ENCODE measurements around the gene DDIT3. TPM values are rescaled to one million over a fixed set of nuclear protein-coding genes. Genes with fewer than 3 reads are reported as not detected.
"Not testable (repeated sequence)": the region's sequence is repeated elsewhere in the genome, so short reads cannot be mapped to it uniquely, and the experiment has no call there.

DDIT3 gene, protein sequence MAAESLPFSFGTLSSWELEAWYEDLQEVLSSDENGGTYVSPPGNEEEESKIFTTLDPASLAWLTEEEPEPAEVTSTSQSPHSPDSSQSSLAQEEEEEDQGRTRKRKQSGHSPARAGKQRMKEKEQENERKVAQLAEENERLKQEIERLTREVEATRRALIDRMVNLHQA
- total RNA-seq = 24.6 TPM

DNA sequence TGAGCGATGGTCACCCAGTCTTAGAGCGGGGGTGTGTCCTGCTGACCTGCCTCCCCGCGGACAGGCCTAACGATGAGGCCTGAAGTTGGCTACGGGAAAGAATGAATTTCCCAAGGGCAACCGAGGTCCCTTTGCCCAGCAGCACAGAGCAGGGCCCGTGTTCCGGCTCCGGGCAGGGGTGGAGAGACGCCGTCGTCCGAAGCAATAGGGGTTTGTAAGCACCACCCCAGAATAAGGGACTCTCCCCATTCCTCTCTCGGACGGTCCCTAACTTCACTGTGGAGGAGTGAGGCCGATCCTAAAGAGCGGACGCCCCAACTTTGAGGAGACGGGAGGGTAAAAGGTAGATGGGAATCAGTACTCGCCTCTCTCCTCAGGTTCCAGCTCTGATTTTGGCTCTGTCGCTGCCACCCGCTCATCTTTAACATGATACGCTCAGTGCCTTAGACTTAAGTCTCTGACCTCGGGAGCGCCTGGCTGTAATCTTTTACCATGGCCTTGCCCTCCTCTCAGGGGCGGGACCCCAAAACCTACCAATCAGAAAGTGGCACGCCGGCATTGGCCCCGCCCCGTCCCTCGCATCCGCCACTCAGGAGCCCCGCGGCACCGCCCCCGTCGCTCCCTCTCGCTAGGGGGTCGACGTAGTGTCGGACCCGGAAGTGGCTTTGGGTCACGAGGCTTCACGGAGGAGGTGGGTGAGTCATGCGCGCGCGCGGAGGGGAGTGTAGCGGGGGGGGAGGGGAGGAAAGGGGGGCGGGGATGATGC is at the start of gene DDIT3:
Gene DDIT3 (minus strand): TSS at position 462 of the 766 bp plus-strand sequence. CDS start 3,108 bp downstream, outside the sequence.
- peak; percentile 100 for DNase-seq (ENCODE audit: low spot score)

DNA sequence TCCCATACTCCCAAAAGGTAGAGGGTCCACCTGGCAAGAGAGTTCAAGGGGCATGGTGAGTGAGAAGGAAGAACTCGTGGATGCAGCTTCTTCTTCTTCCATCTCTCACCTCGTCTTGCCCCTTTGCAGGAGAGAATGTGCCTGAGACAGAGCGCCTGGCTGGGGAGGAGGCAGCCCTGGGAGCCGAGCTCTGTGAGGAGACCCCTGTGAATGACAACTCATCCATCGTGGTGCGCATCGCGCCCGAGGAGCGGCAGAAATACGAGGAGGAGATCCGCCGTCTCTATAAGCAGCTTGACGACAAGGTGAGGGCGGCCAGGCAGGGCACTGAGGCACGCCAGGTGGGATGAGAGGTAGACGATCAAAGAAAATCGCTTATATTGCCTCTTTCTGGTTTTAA is 49.5 kb upstream of the DDIT3 start:
- DNase-seq (ENCODE audit: low spot score) = no peak

- DNase-seq (ENCODE audit: low spot score) = no peak
Observed at GRCh38 chr12:57568838-57569237, 48.5 kb upstream of the DDIT3 start.

DNA sequence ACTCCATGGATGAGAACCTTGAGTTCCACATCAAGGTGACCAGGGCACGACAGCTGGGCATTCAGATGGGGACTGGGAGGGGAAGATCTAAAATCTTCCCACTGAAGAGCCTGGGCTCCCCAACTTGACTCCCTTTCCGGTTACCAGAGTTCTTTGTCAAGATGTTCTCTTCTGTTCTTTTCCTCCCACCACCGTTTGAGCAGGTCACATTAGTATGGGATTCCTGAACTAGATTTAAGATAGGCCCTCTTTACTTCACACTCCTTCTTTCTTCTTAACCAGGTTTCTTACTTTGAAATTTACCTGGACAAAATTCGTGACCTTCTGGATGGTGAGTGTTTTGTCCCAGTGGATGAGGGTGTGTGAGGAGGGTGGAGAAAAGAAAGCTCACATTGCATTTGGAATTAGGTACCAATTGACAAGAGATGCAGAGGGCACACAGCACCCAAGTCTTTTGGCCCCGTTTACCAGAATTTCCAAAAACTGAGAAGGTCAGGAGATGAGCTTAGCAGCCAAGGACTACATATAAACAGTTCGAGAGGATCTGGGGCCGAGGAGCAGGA is 43.9 kb upstream of the DDIT3 start:
- no peak for DNase-seq (ENCODE audit: low spot score)

- DNase-seq (ENCODE audit: low spot score) = no peak
Observed at GRCh38 chr12:57563358-57563757, 43.0 kb upstream of the DDIT3 start.

GRCh38 chr12:57561117-57561516 is 40.8 kb upstream of the DDIT3 start:
- not testable (repeated sequence) for DNase-seq (ENCODE audit: low spot score)

GRCh38 chr12:57560516-57560915 is 40.2 kb upstream of the DDIT3 start:
- no peak for DNase-seq (ENCODE audit: low spot score)

- no peak for DNase-seq (ENCODE audit: low spot score)
Observed at GRCh38 chr12:57558864-57559263, 38.5 kb upstream of the DDIT3 start.

GRCh38 chr12:57554897-57555296 is 34.6 kb upstream of the DDIT3 start:
- no peak for DNase-seq (ENCODE audit: low spot score)

GRCh38 chr12:57554453-57554852 is 34.1 kb upstream of the DDIT3 start:
- DNase-seq (ENCODE audit: low spot score) = no peak

DNA sequence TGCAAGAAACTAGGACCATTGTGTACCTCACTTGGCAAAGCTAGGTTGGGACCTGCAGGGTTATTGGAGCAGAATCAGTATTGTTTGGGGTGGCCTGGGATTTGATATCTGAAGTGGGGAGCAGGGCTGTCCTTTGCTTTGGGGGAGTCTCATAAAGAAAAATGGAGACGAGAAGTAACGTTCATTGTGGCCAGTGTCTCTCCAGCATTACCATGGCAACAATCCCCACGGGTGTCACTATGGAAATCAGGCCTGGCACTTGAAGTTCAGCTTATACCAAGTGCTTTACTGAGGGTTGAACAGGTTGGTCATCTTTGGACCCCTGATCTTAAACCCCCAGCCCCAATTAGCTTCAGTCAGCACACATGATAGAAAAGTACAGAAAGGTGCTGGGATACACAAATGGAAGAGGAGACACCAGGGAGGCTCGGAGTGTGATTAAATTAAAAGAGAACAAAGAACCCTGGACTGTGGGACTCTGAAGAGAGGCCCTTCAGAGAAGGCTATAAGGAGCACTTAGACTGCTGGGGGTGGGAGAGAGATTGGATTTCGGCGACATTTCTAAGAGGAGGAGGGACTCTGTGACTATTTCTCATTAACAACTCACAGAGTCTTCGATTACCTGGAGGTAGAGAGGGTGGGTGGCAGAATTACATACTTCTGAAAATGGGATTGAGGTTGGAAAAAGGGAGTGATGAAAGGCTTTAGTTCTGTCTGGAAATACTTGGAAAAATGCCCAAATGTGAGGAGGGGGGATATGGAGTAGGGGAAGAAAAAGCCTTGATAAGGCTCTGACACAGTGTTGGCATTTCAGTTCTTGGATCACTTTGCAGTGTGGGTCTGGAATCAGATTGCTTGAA is 33.3 kb upstream of the DDIT3 start:
- no peak for DNase-seq (ENCODE audit: low spot score)

GRCh38 chr12:57552835-57553313 is 32.6 kb upstream of the DDIT3 start:
- DNase-seq (ENCODE audit: low spot score) = no peak

DNA sequence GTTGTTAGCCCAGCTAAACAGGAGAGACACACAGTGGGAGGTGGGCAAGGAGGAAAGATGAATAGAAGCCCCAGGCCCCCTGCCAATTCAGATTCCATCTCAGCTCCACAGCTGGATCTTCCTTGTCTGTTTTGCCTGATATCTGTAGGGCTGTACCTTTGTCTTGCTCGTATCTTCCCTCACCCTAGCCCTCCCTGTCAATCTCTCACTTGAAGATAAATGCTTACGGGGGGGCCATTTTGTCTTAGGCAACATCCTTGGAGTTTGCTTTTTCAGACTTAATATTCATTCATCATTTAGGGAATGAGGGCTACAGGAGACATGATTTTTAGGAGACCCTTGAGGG is 32.0 kb upstream of the DDIT3 start:
- no peak for DNase-seq (ENCODE audit: low spot score)

DNA sequence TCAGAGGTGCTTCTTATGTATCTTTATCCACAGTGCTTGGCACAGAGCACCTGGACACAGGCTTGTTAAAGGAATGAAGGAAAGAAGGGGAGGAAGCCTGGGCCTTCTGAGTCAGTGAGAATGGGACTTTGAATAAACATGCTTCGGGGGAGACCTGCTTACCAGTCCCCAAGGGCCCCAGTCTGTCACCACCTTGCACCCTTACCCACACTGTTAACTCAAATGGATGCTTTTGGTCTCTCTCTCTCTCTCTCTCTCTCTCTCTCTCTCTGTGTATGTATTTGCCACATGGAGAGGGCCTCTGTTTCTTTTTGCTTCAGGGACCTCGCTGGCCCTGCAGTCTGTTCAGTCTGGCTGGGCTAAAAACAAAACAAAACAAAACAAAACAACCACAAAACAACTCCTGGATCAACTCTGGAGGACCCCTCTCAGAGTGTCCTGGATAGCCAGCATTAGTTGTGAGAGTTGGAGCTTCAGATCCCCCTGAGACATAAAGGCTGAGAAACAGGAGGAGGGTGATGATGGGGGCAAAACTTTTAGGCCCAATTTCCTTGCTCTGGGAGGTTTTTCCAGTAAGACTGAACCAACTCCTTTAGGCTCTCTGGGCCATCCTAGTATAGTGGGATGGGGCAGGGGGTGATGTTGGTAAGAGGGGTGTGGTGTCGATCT is 31.5 kb upstream of the DDIT3 start:
- DNase-seq (ENCODE audit: low spot score) = no peak

DNA sequence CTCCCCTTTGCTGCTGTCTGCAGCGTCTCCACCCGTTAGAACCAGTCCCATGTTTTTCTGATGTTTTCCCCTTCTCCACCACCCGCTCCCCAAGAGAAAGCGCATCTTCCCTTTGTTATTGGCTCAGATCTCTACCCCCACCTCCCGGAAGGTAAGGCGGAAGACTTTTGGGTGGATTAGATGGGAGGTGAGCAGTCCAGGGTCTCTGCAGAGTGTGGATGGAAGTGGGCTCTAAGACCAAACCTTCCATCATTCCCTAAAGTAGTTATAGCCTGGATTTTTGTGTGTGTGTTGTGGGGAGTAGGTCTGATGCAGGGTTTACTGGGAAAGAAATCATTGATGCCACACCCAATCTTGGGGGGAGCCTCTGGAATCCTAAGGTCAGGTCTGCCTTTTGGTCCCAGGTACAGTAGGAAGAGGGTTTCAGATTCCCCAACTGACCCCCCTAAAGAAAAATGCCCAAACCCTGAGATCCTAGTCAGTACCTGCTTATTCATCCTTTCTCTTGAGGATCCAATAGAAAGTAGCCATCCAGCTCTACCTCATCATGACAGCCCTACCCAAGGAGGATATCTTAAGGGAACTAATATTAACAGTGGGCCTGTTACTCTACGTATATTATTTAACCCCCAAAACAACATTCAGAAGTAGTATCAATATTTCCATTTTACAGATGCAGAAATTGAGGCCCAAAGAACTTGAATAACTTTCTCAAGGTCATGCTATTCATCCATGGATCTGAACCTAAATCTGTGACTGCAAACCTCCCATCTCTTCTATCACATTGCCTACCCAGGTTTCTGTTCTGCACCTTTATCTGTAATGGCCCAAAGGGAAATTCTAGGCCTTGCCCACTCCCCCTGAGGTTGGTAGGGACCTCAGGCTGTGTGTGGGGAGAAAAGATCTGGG is 30.6 kb upstream of the DDIT3 start:
- DNase-seq (ENCODE audit: low spot score) = no peak

DNA sequence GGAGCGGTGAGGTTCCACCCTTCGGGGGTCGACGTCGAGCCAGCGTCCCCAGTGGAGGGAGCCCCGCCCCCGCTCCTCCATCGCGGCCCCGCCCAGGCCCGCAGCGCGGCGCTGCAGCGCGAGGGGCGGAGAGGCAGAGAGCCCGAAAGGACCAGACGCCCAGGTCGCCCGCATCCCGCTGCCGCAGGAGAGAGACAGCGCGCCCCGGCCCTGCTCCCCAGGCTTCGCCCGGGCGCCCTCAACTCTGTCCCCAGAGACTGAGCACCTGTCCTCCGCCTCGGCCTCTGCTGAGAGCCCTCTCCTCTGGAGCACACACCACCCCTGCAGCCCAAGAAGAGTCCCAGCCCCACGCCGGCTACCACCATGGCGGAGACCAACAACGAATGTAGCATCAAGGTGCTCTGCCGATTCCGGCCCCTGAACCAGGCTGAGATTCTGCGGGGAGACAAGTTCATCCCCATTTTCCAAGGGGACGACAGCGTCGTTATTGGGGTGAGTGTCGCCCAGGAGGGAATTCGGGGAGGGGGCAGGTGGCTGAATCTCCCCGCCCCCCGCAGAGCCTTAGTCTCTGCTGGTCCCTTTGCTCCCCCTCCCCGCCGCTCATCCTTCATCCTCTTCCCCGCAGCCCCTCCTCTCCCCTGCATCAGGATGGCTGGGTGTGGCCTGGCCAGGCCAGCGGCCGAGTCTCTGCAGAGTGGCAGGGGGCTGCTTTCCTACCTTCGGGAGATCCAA is 29.8 kb upstream of the DDIT3 start, which contains the start of gene KIF5A:
Gene KIF5A (plus strand): TSS at position 136 of the 732 bp plus-strand sequence. CDS start 228 bp downstream, at position 364.
- DNase-seq (ENCODE audit: low spot score) = no peak

DNA sequence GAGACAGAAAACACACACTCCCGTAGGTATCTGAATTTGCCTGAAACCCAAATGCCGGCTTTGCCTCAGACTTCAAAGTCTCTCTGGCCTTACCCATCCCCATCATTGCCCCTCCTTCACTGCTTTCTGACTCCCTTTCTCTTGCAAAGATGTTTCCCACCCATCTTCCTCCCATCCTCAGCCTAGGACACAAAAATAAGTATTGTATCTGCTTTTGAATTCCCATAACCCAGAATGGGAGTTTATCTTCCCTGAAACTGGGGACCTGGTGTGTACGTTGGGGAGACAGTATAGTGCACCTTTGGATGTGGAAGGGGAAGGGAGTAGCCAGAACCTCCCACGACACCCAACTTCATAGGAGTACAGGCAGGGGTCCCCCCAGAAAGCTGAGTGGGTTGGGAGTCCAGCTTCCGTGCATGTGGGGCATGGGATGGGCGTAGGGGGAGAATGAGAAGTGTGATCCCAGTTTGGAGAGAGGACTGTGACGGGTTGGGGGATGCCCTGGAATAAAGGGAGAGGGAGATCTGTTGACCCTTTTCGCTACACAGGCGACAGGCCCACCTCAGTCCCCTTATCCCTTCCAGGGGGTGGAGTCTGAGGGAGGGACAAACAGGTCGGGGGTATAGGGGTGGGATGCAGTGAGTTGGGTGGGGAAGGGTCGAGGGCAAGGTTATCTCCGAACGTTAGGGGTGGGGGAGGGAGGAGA is 29.0 kb upstream of the DDIT3 start:
- DNase-seq (ENCODE audit: low spot score) = no peak

DNA sequence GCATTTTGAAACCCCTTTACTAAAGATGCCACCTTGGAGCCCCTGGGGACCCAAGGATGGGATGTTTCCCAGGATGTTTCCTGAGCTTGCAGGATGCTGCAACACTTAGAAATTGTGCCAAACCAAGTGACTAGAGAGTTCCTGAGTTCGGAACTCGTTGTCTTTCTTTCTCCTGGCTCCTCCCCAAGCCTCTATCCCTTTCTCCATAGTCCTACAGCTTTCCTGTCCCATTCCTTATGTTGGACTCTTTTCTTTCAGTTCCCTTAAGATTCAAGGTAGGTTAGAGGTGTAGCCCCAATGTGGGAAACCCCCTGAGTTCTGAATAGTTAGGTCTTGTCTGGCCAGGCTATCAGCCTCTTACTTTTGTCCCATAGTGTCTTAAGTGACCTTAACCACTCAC is 28.2 kb upstream of the DDIT3 start:
- DNase-seq (ENCODE audit: low spot score) = no peak

GRCh38 chr12:57548013-57548315 is 27.6 kb upstream of the DDIT3 start:
- no peak for DNase-seq (ENCODE audit: low spot score)
